BJ (cell line): ENCODE measurements around the gene ABHD16B. TPM values are rescaled to one million over a fixed set of nuclear protein-coding genes. Genes with fewer than 3 reads are reported as not detected.

Experiments used
- CTCF ChIA-PET: fragments of 350-600 bp; formaldehyde crosslinking; extraction: SDS; loops from one replicate; lab custom pipeline; 2021; ENCODE audit warnings: antibody characterized with exemption, inconsistent platforms; lab: Yijun Ruan, JAX
- POLR2A ChIA-PET: fragments of 300-600 bp; sonication (Branson Sonifier 250); formaldehyde crosslinking; extraction: SDS; loops from one replicate; lab custom pipeline; 2021; ENCODE audit warnings: antibody characterized with exemption; lab: Charles Lee
- DNase-seq: peaks from one replicate; pipeline ENCODE4 v3.0.0-alpha.2; 2011; ENCODE audit warnings: low read depth
- H3K27me3 ChIP-seq: 2 replicates; pipeline ENCODE4 v1.6.0; 2011; ENCODE audit warnings: low read length; ENCODE audit not compliant: control insufficient read depth, insufficient read depth
- H3K36me3 ChIP-seq: 2 replicates; pipeline ENCODE4 v1.5.1; 2011; ENCODE audit warnings: low read length; ENCODE audit not compliant: control insufficient read depth, insufficient read depth
- H3K4me3 ChIP-seq: 2 replicates; pipeline ENCODE4 v1.5.1; 2011; ENCODE audit warnings: low read depth, mild to moderate bottlenecking, control low read depth, low read length
- polyA plus RNA-seq: library from polyadenylated mRNA; depleted of rRNA; stranded (reverse); fragments of >200 nt; gene quantifications from 2 replicates; pipeline ENCODE4 v1.2.3, GENCODE V29; 2011
- TF ChIP-seq, protein P1 (sequence below): IDR thresholded peaks from 2 replicates; pipeline ENCODE4 v1.5.1; 2011; ENCODE audit warnings: low read depth, mild to moderate bottlenecking, control low read depth, inconsistent platforms, low read length, moderate library complexity; ENCODE audit not compliant: insufficient read depth

ABHD16B gene
- polyA plus RNA-seq, 1 experiment, result not detected

DNA sequence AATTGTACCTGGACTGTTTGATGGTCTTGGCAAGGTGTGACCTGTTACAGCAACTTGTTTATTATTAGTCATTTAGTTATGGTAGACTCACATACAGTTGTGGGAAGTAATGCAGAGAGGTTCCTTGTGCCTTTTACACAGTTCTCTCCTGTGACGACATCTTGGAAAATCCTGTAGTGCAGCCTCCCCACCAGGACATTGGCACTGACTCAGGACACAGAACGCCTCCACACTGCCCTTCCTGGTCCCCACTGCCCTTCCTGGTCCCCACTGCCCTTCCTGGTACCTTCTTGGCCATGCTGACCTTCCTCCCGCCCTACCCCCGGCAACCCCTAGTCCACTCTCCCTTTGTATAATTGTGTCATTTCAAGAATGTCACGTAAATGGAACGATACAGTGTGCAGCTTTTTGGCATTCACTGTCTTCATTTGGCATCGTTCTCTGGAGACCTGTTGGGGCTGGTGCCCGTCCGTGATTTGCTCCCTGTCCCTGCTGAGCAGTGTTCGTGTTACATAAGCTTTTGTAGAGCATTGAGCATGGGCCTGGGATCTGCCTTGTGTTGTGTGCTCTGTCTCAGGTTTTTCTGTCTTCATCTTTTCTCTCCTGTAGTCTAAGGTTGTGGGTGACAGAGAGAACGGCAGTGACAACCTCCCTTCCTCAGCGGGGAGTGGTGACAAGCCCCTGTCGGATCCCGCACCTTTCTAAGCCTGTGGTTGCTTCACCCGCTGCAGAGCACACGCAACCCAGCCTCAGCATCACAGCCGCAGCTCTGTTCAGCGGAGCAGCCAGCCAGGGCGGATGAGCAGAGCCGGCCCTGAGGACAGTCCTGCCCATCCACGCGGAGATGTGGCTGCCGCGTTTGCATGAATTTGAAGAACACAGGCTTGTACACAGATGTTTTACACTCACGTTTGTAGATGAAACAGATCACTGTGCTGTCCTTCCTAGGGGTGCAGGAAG, 28.2 kb downstream of the ABHD16B start:
- Histone ChIP-seq H3K4me3 (no peak overlapping the region), H3K27me3 (no peaks in the 10 kb centered on the region), H3K36me3 (peaks cover 42% of the 10 kb centered on the region)
- TF ChIP-seq, protein P1, sequence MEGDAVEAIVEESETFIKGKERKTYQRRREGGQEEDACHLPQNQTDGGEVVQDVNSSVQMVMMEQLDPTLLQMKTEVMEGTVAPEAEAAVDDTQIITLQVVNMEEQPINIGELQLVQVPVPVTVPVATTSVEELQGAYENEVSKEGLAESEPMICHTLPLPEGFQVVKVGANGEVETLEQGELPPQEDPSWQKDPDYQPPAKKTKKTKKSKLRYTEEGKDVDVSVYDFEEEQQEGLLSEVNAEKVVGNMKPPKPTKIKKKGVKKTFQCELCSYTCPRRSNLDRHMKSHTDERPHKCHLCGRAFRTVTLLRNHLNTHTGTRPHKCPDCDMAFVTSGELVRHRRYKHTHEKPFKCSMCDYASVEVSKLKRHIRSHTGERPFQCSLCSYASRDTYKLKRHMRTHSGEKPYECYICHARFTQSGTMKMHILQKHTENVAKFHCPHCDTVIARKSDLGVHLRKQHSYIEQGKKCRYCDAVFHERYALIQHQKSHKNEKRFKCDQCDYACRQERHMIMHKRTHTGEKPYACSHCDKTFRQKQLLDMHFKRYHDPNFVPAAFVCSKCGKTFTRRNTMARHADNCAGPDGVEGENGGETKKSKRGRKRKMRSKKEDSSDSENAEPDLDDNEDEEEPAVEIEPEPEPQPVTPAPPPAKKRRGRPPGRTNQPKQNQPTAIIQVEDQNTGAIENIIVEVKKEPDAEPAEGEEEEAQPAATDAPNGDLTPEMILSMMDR, result no peak
- ChIA-PET POLR2A (no interaction called here), CTCF (no interaction called here)
- no peak for DNase-seq

DNA sequence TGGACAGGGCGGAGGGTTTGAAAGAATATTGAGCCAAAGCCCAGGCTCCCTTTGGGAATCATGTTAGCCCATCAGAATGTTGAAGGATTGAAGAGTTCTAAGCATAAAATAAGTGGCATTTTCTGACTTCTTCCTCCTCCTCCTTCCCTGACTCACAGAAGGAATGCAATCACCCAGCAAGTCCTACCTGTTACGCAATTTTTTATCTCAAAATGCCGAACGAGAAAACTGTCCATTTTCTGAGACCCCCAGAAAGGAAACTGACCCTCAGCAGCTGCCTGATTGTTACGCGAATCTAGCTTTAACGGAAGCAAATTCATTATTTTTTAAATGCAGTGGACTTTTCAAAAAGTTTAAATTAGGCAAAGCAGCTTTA, 28.9 kb downstream of the ABHD16B start:
- TF ChIP-seq, protein P1, result no peak
- Histone ChIP-seq H3K27me3 (no peaks in the 10 kb centered on the region), H3K36me3 (peaks cover 37% of the 10 kb centered on the region), H3K4me3 (no peak overlapping the region)
- DNase-seq, result no peak
- CTCF ChIA-PET, result no interaction called here
- POLR2A ChIA-PET, result no interaction called here

DNA sequence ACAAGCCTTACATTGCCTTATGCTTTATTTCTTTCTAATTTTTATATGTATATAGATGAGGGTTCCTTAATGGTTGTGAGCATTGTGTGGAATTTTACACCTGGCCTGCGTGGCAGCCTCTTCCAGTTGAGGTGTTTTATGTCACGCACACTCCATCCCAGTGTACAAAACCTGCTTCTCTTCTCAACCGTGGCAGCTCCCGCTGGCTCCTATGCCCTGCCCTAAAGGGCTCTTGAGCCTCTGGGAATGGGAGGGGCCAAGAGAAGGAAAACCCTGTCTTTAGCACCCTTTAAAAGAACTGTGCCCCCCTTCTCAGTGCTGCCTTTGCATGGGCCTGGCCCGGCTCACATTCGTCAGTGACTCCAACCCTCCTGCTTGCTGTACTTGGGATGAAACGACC, 29.3 kb downstream of the ABHD16B start:
- H3K4me3 ChIP-seq, result no peak overlapping the region
- ChIA-PET POLR2A (no interaction called here), CTCF (no interaction called here)
- H3K27me3 ChIP-seq, result no peaks in the 10 kb centered on the region
- peaks cover 33% of the 10 kb centered on the region for H3K36me3 ChIP-seq
- no peak for DNase-seq
- TF ChIP-seq, protein P1, result no peak

DNA sequence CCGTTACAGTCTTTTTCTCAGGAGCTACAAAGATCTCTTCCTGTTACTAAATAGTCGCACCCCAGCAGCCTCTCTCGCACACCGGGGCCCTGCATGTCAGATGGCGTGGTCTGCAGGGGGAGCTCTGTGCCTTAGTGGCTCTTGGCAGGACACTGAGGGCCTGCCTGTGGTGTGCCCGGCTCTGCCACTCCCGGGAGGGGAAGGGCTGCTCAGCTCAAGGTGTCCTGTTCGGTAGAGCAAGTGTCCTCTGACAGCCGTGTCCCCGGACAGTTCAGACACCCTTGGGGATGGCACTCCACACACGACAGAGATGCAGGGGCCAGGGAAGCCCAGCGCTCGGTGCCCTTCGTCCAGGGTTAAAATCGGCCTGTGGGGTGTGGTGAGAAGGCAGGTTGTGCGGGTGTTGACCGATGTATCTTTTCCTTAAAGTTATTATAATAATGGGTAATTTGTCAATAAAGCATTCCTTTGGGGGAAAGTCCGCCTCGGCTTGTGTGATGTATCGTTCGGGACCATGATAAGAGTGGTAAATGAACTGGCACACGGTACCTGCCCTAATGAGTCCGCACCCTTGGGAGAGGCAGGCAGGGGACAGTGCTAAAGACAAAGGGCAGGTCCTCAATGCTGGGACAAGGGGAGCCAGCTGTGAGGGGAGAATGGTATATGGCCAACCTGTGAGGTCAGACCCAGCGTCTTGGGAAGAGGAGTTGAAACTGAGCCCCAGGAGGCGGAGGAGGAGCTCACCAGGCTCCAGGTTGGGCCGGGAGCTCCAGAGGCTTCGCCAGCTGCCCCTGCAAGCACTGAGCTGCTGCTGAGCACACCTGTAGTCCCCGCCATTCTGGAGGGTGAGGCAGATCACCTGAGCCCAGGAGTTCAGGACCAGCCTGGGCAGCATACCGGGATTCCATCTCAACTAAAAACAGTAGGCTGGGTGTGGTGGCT, 30.0 kb downstream of the ABHD16B start:
- CTCF ChIA-PET, result no interaction called here
- H3K4me3 ChIP-seq, result no peak overlapping the region
- POLR2A ChIA-PET, result no interaction called here
- TF ChIP-seq, protein P1, result no peak
- no peaks in the 10 kb centered on the region for H3K27me3 ChIP-seq
- no peak for DNase-seq
- peaks cover 29% of the 10 kb centered on the region for H3K36me3 ChIP-seq

DNA sequence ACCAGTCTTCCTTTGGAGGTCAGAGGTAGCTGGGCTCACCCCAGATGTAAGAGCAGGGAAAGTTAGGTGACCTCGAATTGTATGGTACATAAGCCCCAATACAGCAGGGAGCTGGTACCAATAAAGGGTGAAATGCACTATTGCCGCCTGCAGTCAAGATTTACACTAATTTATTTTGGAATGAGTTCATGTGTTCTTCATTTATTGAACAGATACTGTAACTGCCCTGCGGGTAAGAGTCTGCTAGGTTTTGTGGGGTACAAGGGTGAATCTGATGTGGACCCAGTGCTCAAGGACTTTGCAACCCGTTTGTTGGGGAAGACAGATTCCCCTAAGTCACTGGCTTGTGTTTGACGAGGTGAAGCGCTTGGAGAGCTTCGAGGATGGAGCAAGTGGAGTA, 31.1 kb downstream of the ABHD16B start:
- Histone ChIP-seq H3K27me3 (no peaks in the 10 kb centered on the region), H3K36me3 (peaks cover 27% of the 10 kb centered on the region), H3K4me3 (no peak overlapping the region)
- CTCF ChIA-PET, result interaction anchor here (0.6 kb wide), 1 partner anchor 11 kb away, joined by 3 read pairs; no protein-coding TSS in a partner anchor
- POLR2A ChIA-PET, result no interaction called here
- no peak for DNase-seq
- TF ChIP-seq, protein P1, result no peak
